ENCODE data around the gene MYOM3. TPM values are rescaled to one million over a fixed set of nuclear protein-coding genes. Genes with fewer than 3 reads are reported as not detected.

Gene MYOM3
- total RNA-seq, 1 donor from 2014 or later, result 0.29 TPM

DNA sequence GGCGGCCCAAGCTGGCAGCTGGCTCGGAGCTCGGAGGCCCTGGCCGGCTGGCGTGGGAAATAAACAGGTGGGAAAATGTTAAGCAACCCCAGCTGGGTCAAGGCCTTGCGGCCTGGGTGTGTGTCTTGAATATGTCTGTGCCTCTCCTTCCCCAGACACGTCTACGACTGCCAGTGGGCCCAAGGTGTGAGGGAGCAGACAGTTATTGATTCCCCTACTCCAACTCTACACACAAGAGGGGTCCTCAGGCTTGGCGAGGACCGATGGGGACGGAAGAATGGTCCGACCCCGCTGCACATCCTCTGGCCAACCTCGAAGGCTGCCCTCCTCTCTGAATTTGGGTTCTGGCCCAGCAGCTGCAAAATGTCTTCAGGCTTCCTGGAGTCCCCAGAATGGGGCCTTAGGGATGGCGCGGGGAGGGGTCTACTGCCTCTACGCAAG is 28.8 kb upstream of the MYOM3 start:
- Mint-ChIP-seq H3K4me3 (no peak overlapping the region), H3K4me1 (peaks cover 19% of the 10 kb centered on the region), H3K9me3 (no peaks in the 10 kb centered on the region), H3K36me3 (no peaks in the 10 kb centered on the region), H3K27ac (no peak overlapping the region), H3K27me3 (ENCODE audit: low read depth) (no peaks in the 10 kb centered on the region)
- no peak for TF ChIP-seq CTCF (IDR thresholded peaks at IDR 0.05; ENCODE audit: unreplicated experiment)
- no peak for DNase-seq (ENCODE audit: low spot score in 2 of 2, unreplicated experiment in 2 of 2)

- Mint-ChIP-seq H3K4me3 (no peak overlapping the region), H3K27me3 (ENCODE audit: low read depth) (no peaks in the 10 kb centered on the region), H3K9me3 (no peaks in the 10 kb centered on the region), H3K4me1 (peaks cover 19% of the 10 kb centered on the region), H3K27ac (no peak overlapping the region), H3K36me3 (no peaks in the 10 kb centered on the region)
- no peak for TF ChIP-seq CTCF (IDR thresholded peaks at IDR 0.05; ENCODE audit: unreplicated experiment)
- DNase-seq (ENCODE audit: low spot score in 2 of 2, unreplicated experiment in 2 of 2), result no peak
These were observed 28.0 kb upstream of the MYOM3 start for GRCh38 chr1:24139841-24140425.

DNA sequence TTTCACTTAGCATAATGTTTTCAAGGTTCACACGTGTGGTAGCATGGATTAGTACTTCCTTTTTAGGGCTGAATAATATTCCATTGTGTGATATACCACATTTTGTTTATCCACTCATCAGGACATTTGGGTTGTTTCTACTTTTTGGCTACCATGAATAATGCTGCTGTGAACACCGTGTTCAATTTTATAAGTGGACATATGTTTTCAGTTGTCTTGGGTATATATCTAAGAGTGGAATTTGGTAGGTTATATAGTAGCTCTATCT is 27.2 kb upstream of the MYOM3 start:
- Mint-ChIP-seq H3K27ac (no peak overlapping the region), H3K4me1 (peaks cover 13% of the 10 kb centered on the region), H3K36me3 (no peaks in the 10 kb centered on the region), H3K9me3 (no peaks in the 10 kb centered on the region), H3K27me3 (ENCODE audit: low read depth) (no peaks in the 10 kb centered on the region), H3K4me3 (no peak overlapping the region)
- no peak for TF ChIP-seq CTCF (IDR thresholded peaks at IDR 0.05; ENCODE audit: unreplicated experiment)
- DNase-seq (ENCODE audit: low spot score in 2 of 2, unreplicated experiment in 2 of 2), result no peak

DNA sequence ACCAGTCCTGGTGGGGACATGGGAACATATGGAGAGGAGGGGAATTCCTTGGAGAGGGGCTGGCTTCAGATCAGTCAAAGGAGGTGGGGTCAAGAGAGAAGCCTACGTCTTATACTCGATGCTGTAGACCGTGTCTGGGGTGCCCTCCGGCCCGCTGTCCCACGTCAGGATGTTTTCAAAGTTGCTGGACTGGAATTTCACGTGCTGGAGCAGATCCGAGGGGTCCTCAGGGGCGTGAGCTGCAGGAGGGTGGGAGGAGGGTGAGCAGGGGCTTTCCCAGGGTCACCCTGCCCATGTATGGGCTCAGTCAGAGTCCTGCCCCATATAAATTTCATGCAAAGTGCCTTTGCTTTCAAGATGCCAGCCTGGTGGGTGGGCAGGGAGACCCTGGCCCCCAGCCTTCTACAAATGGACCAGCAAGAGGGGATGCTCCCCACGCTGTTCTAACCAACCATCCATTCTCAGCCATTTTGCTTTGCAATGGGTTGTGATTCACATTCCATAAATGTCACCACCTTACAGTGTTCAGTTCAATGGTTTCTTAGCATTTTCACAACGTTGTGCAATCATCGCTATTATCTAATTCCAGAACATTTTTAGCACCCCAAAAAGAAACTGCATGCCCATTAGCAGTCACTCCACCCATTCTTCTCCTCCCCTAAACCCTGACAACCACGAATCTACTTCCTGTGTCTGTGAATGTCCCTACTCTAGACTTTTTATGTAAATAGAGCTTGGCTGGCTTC is 26.7 kb upstream of the MYOM3 start:
- Mint-ChIP-seq H3K36me3 (no peaks in the 10 kb centered on the region), H3K9me3 (no peaks in the 10 kb centered on the region), H3K4me1 (peaks cover 8% of the 10 kb centered on the region), H3K27ac (no peak overlapping the region), H3K4me3 (no peak overlapping the region), H3K27me3 (ENCODE audit: low read depth) (no peaks in the 10 kb centered on the region)
- TF ChIP-seq CTCF (IDR thresholded peaks at IDR 0.05; ENCODE audit: unreplicated experiment), result no peak
- DNase-seq (ENCODE audit: low spot score in 2 of 2, unreplicated experiment in 2 of 2), result no peak

GRCh38 chr1:24136956-24137539 is 25.1 kb upstream of the MYOM3 start:
- DNase-seq (ENCODE audit: low spot score in 2 of 2, unreplicated experiment in 2 of 2), result no peak
- peaks cover 3% of the 10 kb centered on the region for H3K4me1 Mint-ChIP-seq
- H3K27me3 Mint-ChIP-seq (ENCODE audit: low read depth), result no peaks in the 10 kb centered on the region
- no peaks in the 10 kb centered on the region for H3K36me3 Mint-ChIP-seq
- H3K4me3 Mint-ChIP-seq, result no peak overlapping the region
- no peak overlapping the region for H3K27ac Mint-ChIP-seq
- H3K9me3 Mint-ChIP-seq, result no peaks in the 10 kb centered on the region
- no peak for TF ChIP-seq CTCF (IDR thresholded peaks at IDR 0.05; ENCODE audit: unreplicated experiment)

Measured in mesothelial cell of epicardium (in vitro differentiated cells).